ENCODE measurements around the gene CSPG4. TPM values are rescaled to one million over a fixed set of nuclear protein-coding genes. Genes with fewer than 3 reads are reported as not detected.
"Not testable (repeated sequence)": the region's sequence is repeated elsewhere in the genome, so short reads cannot be mapped to it uniquely, and the experiment has no call there.

CSPG4 gene
- total RNA-seq, 1 experiment from 2014 or later: 17.5 TPM

GRCh38 chr15:75747121-75747520 lies 34.5 kb upstream of the CSPG4 start:
- POLR2A ChIA-PET: interaction anchor here (0.7 kb wide), 1 partner anchor 178 kb away, joined by 12 read pairs; no protein-coding TSS in a partner anchor
- in situ Hi-C loops (cut with HindIII; ENCODE audit: low pct_unique_long_range_greater_than_20kb, low sequenced_read_pairs); H3K36me3 ChIP-seq (ENCODE audit: control insufficient read depth, insufficient read depth, low read length); H3K27ac ChIP-seq (ENCODE audit: low read length); H3K9me3 ChIP-seq (ENCODE audit: control insufficient read depth, insufficient read depth, low read depth, low read length); H3K27me3 ChIP-seq (ENCODE audit: control insufficient read depth, insufficient read depth, low read length); H3K4me3 ChIP-seq (ENCODE audit: low read depth in 2 of 2, low read length in 2 of 2); DNase-seq (ENCODE audit: low read depth, low spot score); CTCF ChIA-PET; ATAC-seq; intact Hi-C loops (cut with micrococcal nuclease; ENCODE audit: unreplicated experiment); H3K4me1 ChIP-seq (ENCODE audit: control insufficient read depth, insufficient read depth, low read length); BruUV-seq (replicated peaks): not testable (repeated sequence)

GRCh38 chr15:75745305-75745704 lies 32.7 kb upstream of the CSPG4 start:
- no peak for TF ChIP-seq POLR2AphosphoS5 (IDR thresholded peaks at IDR 0.05; ENCODE audit: low read depth, low read length)
- no peak for TF ChIP-seq SIN3A (IDR thresholded peaks at IDR 0.05; ENCODE audit: borderline replicate concordance, insufficient read depth, low read depth, low read length)
- TF ChIP-seq REST (IDR thresholded peaks at IDR 0.05; ENCODE audit: insufficient read depth in 1 of 2, low read depth in 2 of 2, low read length in 1 of 2): no peak
- no peak for TF ChIP-seq CTCF (IDR thresholded peaks at IDR 0.05)
- no peak for ATAC-seq
- ChIA-PET CTCF (interaction anchor here (0.7 kb wide), 1 partner anchor 186 kb away, joined by 3 read pairs; no protein-coding TSS in a partner anchor), POLR2A (no interaction called here)
- H3K36me3 ChIP-seq (ENCODE audit: control insufficient read depth, insufficient read depth, low read length): no peaks in the 10 kb centered on the region
- BruUV-seq (replicated peaks): no TSS peak
- intact Hi-C loops (cut with micrococcal nuclease; ENCODE audit: unreplicated experiment) (no loop called here), in situ Hi-C loops (cut with HindIII; ENCODE audit: low pct_unique_long_range_greater_than_20kb, low sequenced_read_pairs) (no loop called here)
- no peak for DNase-seq (ENCODE audit: low read depth, low spot score)
- H3K4me3 ChIP-seq (ENCODE audit: low read depth in 2 of 2, low read length in 2 of 2): no peak overlapping the region
- no peak overlapping the region for H3K27ac ChIP-seq (ENCODE audit: low read length)
- H3K27me3 ChIP-seq (ENCODE audit: control insufficient read depth, insufficient read depth, low read length): no peaks in the 10 kb centered on the region
- no peaks in the 10 kb centered on the region for H3K9me3 ChIP-seq (ENCODE audit: control insufficient read depth, insufficient read depth, low read depth, low read length)
- no peaks in the 10 kb centered on the region for H3K4me1 ChIP-seq (ENCODE audit: control insufficient read depth, insufficient read depth, low read length)

GRCh38 chr15:75742346-75742745 lies 29.7 kb upstream of the CSPG4 start:
- H3K27ac ChIP-seq (ENCODE audit: low read length); H3K9me3 ChIP-seq (ENCODE audit: control insufficient read depth, insufficient read depth, low read depth, low read length); H3K36me3 ChIP-seq (ENCODE audit: control insufficient read depth, insufficient read depth, low read length); CTCF ChIA-PET; in situ Hi-C loops (cut with HindIII; ENCODE audit: low pct_unique_long_range_greater_than_20kb, low sequenced_read_pairs); DNase-seq (ENCODE audit: low read depth, low spot score); H3K4me1 ChIP-seq (ENCODE audit: control insufficient read depth, insufficient read depth, low read length); ATAC-seq; H3K27me3 ChIP-seq (ENCODE audit: control insufficient read depth, insufficient read depth, low read length); intact Hi-C loops (cut with micrococcal nuclease; ENCODE audit: unreplicated experiment); POLR2A ChIA-PET; H3K4me3 ChIP-seq (ENCODE audit: low read depth in 2 of 2, low read length in 2 of 2); BruUV-seq (replicated peaks): not testable (repeated sequence)

Measured in Panc1 (cell line).